PFSK-1 (cell line): ENCODE measurements around the gene TPD52L2.

Experiments used
- POLR2AphosphoS5 ChIP-seq: IDR thresholded peaks from 2 replicates; pipeline ENCODE4 v1.6.1; 2012; ENCODE audit warnings: low read depth, mild to moderate bottlenecking, control low read depth, low read length, moderate library complexity
- SIN3A ChIP-seq: IDR thresholded peaks from 2 replicates; pipeline ENCODE4 v1.6.1; 2012; ENCODE audit warnings: mild to moderate bottlenecking, low read length, moderate library complexity, borderline replicate concordance; ENCODE audit not compliant: insufficient read depth
- TAF1 ChIP-seq: IDR thresholded peaks from 2 replicates; pipeline ENCODE4 v1.6.1; 2012; ENCODE audit warnings: low read length, control low read depth, borderline replicate concordance; ENCODE audit not compliant: insufficient read depth

DNA sequence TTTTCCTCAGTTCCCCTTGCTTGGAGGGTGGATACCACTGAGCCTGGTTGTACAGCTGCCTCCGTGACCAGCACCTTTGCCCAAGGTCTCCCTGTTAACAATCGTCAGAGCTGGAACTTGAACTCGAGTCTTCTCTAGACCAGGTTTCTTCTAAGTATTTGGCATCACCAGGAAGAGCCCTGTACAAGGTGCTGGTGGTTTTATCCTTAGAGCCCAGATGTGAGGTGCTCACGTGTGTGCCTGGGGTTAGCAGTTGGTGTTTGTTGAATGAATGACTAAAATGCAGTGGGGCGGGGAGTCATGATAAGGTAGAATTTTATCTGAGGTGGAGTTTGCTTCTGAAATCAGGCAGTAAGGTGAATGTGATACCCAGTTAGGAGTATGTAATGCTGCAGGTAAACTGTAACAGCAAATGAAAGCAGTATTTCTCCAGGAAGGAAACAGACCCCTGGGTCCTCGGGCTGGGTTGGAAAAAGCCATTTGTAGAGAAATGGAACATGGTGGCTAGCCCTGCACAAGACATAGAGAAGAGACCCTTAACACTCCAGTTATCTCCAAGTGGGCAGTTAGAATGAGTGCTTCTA lies 33.0 kb downstream of the TPD52L2 start:
- TF ChIP-seq POLR2AphosphoS5, result no peak
- TF ChIP-seq TAF1, result no peak
- no peak for TF ChIP-seq SIN3A
